ENCODE results near the gene TBXAS1.

TBXAS1 gene

GRCh38 chr7:140034421-140034820, 205.4 kb downstream of the TBXAS1 start:
- TF ChIP-seq CTCF (IDR thresholded peaks at IDR 0.05; ENCODE audit: extremely low read depth, insufficient read depth, missing control alignments) = no peak
- no peak for DNase-seq (ENCODE audit: low spot score)
- in situ Hi-C loops (cut with MboI; ENCODE audit: low pct_unique_long_range_greater_than_20kb, low sequenced_read_pairs, unreplicated experiment) = no loop called here

GRCh38 chr7:140035400-140036223, 206.5 kb downstream of the TBXAS1 start:
- TF ChIP-seq CTCF (IDR thresholded peaks at IDR 0.05; ENCODE audit: extremely low read depth, insufficient read depth, missing control alignments) = no peak
- in situ Hi-C loops (cut with MboI; ENCODE audit: low pct_unique_long_range_greater_than_20kb, low sequenced_read_pairs, unreplicated experiment) = no loop called here
- DNase-seq (ENCODE audit: low spot score) = no peak

GRCh38 chr7:140036224-140036962, 207.3 kb downstream of the TBXAS1 start:
- in situ Hi-C loops (cut with MboI; ENCODE audit: low pct_unique_long_range_greater_than_20kb, low sequenced_read_pairs, unreplicated experiment) = no loop called here
- no peak for TF ChIP-seq CTCF (IDR thresholded peaks at IDR 0.05; ENCODE audit: extremely low read depth, insufficient read depth, missing control alignments)
- DNase-seq (ENCODE audit: low spot score) = no peak

GRCh38 chr7:140039066-140039465, 210.0 kb downstream of the TBXAS1 start:
- in situ Hi-C loops (cut with MboI; ENCODE audit: low pct_unique_long_range_greater_than_20kb, low sequenced_read_pairs, unreplicated experiment) = no loop called here
- DNase-seq (ENCODE audit: low spot score) = no peak

GRCh38 chr7:140039896-140040295, 210.8 kb downstream of the TBXAS1 start:
- in situ Hi-C loops (cut with MboI; ENCODE audit: low pct_unique_long_range_greater_than_20kb, low sequenced_read_pairs, unreplicated experiment) = no loop called here
- no peak for TF ChIP-seq CTCF (IDR thresholded peaks at IDR 0.05; ENCODE audit: extremely low read depth, insufficient read depth, missing control alignments)
- DNase-seq (ENCODE audit: low spot score) = no peak

More at GRCh38 chr7:140039066-140039465, 210.0 kb downstream of the TBXAS1 start:
- TF ChIP-seq CTCF (IDR thresholded peaks at IDR 0.05; ENCODE audit: extremely low read depth, insufficient read depth, missing control alignments) = no peak

GRCh38 chr7:140041659-140042385, 212.8 kb downstream of the TBXAS1 start:
- DNase-seq (ENCODE audit: low spot score) = no peak
- in situ Hi-C loops (cut with MboI; ENCODE audit: low pct_unique_long_range_greater_than_20kb, low sequenced_read_pairs, unreplicated experiment) = no loop called here
- no peak for TF ChIP-seq CTCF (IDR thresholded peaks at IDR 0.05; ENCODE audit: extremely low read depth, insufficient read depth, missing control alignments)

Data from GM13977 (cell line).